Cardiac fibroblast (primary cell): ENCODE data around the gene FABP7.

Experiments
- DNase-seq, 2 donors: peaks; one replicate each; pipeline versions ENCODE4 v3.0.0 to v3.0.0-alpha.2; 2010; ENCODE audit warnings: low read depth in 2 of 2
- H3K4me3 ChIP-seq, 2 donors: replicated peaks in 1 of 2; 1 replicate in 1 of 2; 2 replicates in 1 of 2; pipeline ENCODE4 v1.5.1; 2011; ENCODE audit warnings: low read depth in 2 of 2, low read length in 2 of 2, mild to moderate bottlenecking in 2 of 2, moderate library complexity in 1 of 2
- TF ChIP-seq, protein P1 (sequence below): IDR thresholded peaks from one replicate; pipeline ENCODE4 v1.5.1; 2011; ENCODE audit warnings: low read depth, mild to moderate bottlenecking, low read length, inconsistent platforms

Gene FABP7

DNA sequence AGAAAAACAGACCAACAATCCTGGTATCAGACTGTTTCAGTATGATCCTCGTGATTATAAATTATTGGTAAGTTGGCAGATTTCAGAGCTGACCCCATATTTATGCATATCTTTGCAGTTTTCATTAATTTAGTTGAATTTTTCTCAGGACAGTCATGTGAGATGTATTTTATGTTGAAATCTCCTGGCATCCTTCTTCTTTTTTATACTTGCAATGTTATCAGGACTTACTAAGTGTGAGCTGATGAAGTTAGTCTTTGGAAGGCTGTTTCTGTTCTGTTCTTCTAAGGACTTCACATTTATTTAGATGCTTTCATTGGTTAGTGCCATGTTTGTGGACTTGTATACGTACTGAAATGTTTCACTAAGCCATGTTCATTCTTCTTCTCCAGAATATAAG is 26.8 kb downstream of the FABP7 start:
- DNase-seq = peak in 1 of 2 donors; percentile 71

DNA sequence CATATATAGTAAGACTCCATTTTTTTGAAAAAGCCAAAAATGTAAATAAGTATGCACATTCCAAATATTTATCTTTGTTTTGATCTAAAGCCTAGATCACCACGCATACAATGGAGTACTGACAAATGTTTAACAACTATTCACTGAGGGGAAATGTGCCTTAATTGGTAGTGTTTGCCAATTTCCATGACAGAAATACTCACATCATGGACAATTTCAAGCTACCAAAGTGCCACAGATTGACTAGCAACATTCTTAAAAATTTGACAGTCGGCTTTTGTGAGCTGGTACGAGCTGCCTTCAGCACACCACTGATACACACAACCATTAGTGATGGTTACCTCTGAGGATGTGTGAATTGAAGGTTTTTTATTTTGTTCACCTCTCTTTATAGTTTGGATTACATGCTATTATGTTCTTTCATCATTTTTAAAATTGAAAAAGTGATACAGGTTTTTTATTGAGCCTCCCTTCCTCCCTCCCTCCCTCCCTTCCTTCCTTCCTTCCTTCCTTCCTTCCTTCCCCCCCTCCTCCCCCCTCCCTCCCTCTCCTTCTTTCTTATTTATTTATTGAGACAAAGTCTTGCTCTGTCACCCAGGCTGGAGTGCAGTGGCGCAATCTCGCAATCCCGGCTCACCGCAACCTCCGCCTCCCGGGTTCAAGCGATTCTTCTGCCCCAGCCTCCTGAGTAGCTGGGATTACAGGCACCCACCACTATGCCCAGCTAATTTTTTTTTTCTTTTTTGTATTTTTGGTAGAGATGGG is 28.8 kb downstream of the FABP7 start:
- DNase-seq = no peak
- TF ChIP-seq, protein P1, sequence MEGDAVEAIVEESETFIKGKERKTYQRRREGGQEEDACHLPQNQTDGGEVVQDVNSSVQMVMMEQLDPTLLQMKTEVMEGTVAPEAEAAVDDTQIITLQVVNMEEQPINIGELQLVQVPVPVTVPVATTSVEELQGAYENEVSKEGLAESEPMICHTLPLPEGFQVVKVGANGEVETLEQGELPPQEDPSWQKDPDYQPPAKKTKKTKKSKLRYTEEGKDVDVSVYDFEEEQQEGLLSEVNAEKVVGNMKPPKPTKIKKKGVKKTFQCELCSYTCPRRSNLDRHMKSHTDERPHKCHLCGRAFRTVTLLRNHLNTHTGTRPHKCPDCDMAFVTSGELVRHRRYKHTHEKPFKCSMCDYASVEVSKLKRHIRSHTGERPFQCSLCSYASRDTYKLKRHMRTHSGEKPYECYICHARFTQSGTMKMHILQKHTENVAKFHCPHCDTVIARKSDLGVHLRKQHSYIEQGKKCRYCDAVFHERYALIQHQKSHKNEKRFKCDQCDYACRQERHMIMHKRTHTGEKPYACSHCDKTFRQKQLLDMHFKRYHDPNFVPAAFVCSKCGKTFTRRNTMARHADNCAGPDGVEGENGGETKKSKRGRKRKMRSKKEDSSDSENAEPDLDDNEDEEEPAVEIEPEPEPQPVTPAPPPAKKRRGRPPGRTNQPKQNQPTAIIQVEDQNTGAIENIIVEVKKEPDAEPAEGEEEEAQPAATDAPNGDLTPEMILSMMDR = no peak
- no peak overlapping the region for H3K4me3 ChIP-seq

More for the DNA sequence above, 26.8 kb downstream of the FABP7 start:
- TF ChIP-seq, protein P1 = no peak
- H3K4me3 ChIP-seq = no peak overlapping the region

DNA sequence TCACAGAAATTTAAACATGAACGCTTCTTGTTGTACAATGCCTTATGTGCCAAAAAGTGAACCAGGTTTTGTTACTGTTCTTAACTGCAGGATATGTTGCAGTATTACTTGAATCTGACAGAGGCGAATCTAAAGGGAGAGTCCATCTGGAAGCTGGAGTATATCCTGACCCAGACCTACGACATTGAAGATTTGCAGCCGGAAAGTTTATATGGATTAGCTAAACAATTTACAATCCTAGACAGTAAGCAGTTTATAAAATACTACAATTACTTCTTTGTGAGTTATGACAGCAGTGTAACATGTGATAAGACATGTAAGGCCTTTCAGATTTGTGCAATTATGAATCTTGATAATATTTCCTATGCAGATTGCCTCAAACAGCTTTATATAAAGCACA is 29.5 kb downstream of the FABP7 start:
- no peak overlapping the region for H3K4me3 ChIP-seq
- DNase-seq = no peak
- TF ChIP-seq, protein P1 = no peak

DNA sequence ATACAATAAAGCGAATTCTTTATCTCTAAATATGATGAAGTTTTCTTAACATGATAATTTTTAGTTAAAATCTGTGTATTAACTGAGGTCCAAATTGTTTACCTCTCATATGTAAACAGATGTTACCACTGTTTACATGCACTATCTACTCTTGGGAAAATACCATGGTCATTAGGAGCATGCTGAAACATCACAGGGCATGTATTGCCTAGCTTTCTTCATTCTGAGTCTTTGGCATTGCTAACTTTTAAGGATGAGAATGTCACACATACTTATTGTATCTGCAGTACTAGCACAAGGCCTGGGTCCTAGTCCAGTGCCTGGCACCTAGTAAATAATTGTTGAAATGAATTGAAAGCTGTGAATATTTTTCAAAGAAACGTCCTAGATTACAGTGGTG is 30.2 kb downstream of the FABP7 start:
- DNase-seq = no peak
- TF ChIP-seq, protein P1 = no peak
- no peak overlapping the region for H3K4me3 ChIP-seq

DNA sequence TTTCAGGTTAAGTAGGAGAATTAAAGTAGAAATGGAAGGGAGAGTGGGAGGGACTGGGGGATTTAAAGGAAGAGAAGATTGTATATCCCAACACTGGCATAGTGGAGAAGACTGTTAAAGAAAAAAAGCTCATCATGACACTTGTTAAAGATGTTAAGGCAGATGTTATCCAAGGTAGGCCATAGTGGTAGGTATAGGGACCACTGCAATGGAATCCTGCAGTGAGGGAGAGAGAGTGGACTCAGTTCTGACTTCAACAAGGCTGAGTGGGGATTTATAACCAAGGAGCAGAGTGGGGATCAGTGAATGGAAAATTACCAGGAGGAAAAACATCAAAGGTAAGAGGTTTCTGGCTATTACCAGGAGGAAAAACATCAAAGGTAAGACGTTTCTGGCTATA is 30.7 kb downstream of the FABP7 start:
- no peak for DNase-seq
- TF ChIP-seq, protein P1 = no peak
- no peak overlapping the region for H3K4me3 ChIP-seq

DNA sequence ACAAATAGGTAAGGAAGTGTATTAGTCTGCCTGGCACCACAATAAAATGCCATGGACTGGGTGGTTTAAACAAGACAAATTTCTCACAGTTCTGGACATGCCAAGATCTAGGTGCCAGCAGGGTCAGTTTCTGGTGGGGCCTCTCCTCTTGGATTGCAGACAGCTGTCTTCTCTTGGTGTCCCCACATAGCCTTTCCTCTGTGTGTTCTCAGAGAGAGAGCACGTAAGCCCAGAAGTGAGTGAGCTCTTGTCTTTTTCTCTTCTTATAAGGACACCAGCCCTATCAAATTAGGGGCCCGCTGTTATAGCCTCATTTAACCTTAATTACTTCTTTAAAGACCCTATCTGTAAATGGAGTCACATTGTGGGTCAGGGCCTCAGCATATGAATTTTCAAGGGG is 37.8 kb downstream of the FABP7 start:
- H3K4me3 ChIP-seq = no peak overlapping the region
- TF ChIP-seq, protein P1 = no peak
- no peak for DNase-seq

DNA sequence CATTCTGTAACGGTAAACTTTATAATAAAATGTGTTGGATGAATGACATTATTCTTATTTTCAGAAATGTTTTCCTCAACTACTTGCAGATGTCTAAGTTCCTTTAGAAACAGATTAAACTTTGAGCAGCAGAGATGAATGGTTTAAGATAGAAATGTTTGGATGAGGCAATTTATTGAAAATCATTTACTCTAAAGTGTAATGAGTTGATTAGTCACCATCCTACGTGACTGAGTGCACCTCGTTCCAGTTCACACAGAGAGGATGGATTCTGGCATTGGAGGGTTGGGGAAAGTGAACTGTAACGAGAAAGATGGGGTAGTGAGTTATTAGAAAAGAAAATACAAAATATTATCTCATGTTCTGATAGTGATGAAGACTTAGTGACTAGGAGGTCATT is 38.2 kb downstream of the FABP7 start:
- DNase-seq = no peak
- TF ChIP-seq, protein P1 = no peak
- H3K4me3 ChIP-seq = no peak overlapping the region
